HG02970 (cell line): Measurements from ENCODE around the gene LRRC56.

Experiments used
- ATAC-seq: cut with Tn5 transposase; IDR thresholded peaks from one replicate; pipeline ENCODE4 v1.9.1; 2021; ENCODE audit warnings: mild to moderate bottlenecking, moderate library complexity, moderate number of reproducible peaks; ENCODE audit not compliant: unreplicated experiment, low FRiP score

LRRC56 gene

GRCh38 chr11:556662-557256 is 19.4 kb downstream of the LRRC56 start:
- ATAC-seq = no peak

GRCh38 chr11:557328-558132 is 20.2 kb downstream of the LRRC56 start:
- no peak for ATAC-seq

GRCh38 chr11:558503-558902 is 21.2 kb downstream of the LRRC56 start:
- no peak for ATAC-seq

GRCh38 chr11:559020-559620 is 21.8 kb downstream of the LRRC56 start:
- ATAC-seq = no peak

- ATAC-seq = no peak
Measured at GRCh38 chr11:559712-560304, 22.5 kb downstream of the LRRC56 start.

- ATAC-seq = peak; percentile 57
Measured at GRCh38 chr11:560305-561147, 23.2 kb downstream of the LRRC56 start, which contains the start of the genes LMNTD2 and RASSF7. Gene LMNTD2 (minus strand): TSS chr11:560738. CDS start chr11:560716, 22 bp downstream. Gene RASSF7 (plus strand): TSS chr11:560970. CDS start chr11:561769, 799 bp downstream.

DNA sequence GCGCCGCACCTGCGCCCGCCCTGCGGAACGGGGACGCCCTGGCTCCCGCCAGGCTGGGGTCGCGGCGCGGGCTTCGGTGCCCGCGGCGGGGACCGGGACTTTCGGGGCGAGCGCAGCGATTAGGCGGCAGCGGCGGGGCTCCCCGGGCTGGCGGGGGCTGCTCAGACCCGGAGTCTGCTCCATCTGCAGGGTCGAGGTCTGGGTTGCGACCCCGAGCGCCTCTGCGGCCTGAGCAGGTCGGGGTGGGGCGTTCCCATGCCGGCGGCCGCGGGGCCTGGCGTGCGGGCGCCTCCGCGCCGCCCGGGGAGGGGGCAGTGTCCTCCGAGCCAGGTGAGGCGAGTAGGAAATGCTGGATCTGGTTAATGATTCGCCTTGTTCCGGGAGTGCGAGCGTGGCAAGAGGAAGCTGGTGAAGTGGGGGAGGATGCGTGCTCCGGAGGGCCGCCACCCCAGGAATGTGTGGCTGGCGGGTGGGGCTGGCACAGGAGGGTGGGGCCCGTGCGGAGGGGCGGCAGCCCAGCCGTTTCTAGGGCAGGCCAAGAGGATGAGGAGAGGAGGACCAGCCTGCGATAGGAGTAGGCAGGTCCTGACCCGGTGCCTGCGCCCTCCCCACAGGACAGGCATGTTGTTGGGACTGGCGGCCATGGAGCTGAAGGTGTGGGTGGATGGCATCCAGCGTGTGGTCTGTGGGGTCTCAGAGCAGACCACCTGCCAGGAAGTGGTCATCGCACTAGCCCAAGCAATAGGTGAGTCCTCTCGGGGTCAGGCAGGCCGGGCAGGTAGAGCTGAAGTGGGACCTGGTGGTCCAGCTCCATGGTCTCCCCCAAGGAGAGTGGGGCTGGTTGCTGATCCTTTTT is 24.0 kb downstream of the LRRC56 start:
- peak; percentile 8 for ATAC-seq

DNA sequence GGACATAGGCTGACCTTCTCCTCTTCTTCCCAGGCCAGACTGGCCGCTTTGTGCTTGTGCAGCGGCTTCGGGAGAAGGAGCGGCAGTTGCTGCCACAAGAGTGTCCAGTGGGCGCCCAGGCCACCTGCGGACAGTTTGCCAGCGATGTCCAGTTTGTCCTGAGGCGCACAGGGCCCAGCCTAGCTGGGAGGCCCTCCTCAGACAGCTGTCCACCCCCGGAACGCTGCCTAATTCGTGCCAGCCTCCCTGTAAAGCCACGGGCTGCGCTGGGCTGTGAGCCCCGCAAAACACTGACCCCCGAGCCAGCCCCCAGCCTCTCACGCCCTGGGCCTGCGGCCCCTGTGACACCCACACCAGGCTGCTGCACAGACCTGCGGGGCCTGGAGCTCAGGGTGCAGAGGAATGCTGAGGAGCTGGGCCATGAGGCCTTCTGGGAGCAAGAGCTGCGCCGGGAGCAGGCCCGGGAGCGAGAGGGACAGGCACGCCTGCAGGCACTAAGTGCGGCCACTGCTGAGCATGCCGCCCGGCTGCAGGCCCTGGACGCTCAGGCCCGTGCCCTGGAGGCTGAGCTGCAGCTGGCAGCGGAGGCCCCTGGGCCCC is 24.8 kb downstream of the LRRC56 start:
- no peak for ATAC-seq

DNA sequence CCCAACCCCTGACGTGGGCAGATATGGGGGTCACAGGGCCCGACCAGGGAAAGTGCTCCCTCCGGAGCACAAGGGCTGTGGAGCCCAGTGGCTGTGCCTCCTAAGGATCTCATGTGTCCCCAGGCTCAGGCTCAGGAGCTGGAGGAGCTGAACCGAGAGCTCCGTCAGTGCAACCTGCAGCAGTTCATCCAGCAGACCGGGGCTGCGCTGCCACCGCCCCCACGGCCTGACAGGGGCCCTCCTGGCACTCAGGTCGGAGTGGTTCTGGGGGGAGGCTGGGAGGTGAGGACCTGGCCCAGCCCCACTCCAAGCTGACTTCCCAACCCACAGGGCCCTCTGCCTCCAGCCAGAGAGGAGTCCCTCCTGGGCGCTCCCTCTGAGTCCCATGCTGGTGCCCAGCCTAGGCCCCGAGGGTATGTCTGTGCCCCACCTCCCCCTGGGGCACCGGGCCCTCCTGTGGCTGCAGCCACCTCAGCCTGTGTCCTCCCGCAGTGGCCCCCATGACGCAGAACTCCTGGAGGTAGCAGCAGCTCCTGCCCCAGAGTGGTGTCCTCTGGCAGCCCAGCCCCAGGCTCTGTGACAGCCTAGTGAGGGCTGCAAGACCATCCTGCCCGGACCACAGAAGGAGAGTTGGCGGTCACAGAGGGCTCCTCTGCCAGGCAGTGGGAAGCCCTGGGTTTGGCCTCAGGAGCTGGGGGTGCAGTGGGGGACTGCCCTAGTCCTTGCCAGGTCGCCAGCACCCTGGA is 25.9 kb downstream of the LRRC56 start:
- ATAC-seq = no peak

- ATAC-seq = no peak
Measured at GRCh38 chr11:563812-564578, 26.7 kb downstream of the LRRC56 start.

DNA sequence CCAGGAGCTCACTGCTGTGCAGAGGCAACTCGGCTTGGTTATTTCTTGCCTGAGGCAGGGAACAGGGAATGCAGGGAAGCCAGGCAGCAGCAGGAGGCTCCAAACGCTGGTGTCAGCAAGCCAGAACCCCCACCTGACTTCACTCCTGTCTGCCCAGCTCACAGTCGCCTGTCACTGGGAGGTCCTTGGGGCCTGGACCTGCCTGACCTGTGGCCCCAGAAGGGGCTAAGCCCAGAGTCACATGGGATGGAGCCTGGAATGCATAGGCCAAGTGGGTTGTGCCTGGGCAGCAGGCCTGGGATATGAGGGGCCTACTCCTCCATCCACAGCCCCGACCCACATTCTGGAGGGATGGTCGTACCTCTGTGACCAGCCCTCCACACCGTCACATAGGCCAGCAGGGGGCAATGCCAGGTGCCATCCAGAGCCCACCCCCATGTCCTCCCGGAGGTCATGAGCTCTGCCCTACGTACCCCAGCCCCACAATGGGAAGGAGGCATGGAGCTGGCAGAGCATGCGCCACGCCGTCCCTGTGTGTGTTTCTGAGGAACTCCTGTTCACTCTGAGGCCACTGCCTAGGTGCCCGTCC is 28.7 kb downstream of the LRRC56 start:
- ATAC-seq = no peak

DNA sequence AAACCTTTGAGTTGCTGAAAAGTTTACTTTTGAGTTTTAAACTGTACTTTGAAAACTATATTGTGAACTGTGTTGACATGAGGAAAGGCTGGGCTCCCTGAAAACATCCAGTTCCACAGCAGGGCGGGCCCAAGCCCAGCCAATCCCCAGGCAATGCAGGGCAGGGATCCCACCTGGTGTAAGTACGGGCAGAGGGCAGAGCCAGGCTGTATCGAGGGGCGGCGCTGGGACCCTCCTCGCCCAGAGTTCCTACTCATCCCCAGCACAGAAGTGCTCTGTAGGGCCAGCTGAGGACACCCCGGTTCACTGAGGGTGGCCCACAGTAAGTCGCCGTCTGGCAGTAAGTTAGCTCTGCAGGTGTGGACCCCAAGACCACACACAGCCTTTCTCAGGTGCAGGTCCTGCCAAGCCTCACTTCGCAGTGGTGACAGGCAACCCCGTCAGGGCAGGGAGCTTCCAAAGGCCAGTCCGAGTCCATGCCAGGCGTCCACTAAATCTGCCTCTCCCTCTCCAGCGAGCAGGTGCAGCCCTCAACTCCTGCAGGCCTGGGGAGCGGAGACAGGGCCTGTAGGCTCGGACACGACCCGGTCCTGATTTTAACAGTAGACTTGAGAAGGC is 29.8 kb downstream of the LRRC56 start:
- no peak for ATAC-seq

- ATAC-seq = no peak
Measured at GRCh38 chr11:567629-568292, 30.4 kb downstream of the LRRC56 start.

GRCh38 chr11:568306-569157 is 31.2 kb downstream of the LRRC56 start:
- peak; percentile 82 for ATAC-seq

DNA sequence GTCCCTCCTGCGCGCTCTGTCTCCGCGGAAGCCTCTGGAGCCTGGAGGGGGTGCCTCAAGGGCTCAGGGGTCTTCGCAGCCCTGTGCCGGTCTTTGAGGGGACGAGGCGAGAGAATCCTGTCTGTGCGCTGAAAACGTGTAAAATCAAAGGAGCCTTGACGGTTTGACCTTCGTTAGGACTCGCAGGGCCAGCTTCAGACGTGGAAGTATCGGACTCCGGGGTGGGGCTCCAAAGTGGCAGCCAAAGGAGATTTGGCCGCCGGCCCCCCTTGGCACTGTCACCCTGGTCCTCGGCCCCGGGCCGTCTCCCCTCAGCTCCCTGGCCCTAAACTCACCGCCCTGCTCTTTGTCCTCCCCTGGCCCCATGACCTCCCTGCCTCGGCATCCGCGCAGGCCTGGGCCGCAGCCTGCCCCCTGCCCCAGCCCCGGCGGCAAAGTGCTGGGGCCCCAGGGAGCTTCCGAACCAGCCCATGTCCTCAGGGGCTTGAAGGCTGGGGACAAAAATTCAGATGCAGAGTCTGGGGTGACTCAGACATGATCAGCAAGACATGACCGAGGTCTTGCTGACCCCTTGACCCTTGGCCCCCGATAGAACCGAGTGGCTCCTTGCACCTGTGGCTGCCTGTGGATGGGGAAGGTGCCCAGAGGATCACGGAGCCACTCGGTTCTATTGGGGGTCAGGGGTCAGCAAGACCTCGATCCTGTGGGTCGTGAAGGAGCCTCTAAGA is 32.0 kb downstream of the LRRC56 start:
- no peak for ATAC-seq
